ENCODE results near the gene FAM170B. TPM values are rescaled to one million over a fixed set of nuclear protein-coding genes. Genes with fewer than 3 reads are reported as not detected.

Gene FAM170B
- total and polyA plus RNA-seq, 9 of the 15 experiments (the other 6 are each of a cell fraction or from before 2014, with no cell fraction given), result 0.11 to 0.21 TPM; not detected in 7

GRCh38 chr10:49178489-49179471 lies 45.0 kb upstream of the FAM170B start (continued):
- TF ChIP-seq IRF1 (CRISPR knock-in tag; IDR thresholded peaks at IDR 0.05; ENCODE audit: borderline replicate concordance) (no peak), KDM1A (IDR thresholded peaks at IDR 0.05) (peak; percentile 78 to 80), NCOA4 (IDR thresholded peaks at IDR 0.05; ENCODE audit: partially characterized antibody) (no peak), GATAD2A (IDR thresholded peaks at IDR 0.05) (no peak), NFRKB (IDR thresholded peaks at IDR 0.05; ENCODE audit: low read depth) (peak; percentile 17; the same call in 1 of the 2 replicates), FOSL1 (tag; conservative IDR thresholded peaks at IDR 0.05) (no peak), FIP1L1 (IDR thresholded peaks at IDR 0.05; ENCODE audit: low read depth, low read length, poor library complexity, severe bottlenecking) (no peak), HMG20B (CRISPR knock-in tag; IDR thresholded peaks at IDR 0.05) (no peak), SNRNP70 (optimal IDR thresholded peaks at IDR 0.05; ENCODE audit: low read depth, low read length) (no peak), CXXC5 (CRISPR knock-in tag; IDR thresholded peaks at IDR 0.05) (no peak), CBX8 (IDR thresholded peaks at IDR 0.05; ENCODE audit: borderline replicate concordance, extremely low read depth, low read depth, low read length, poor library complexity, severe bottlenecking) (no peak), THRAP3 (IDR thresholded peaks at IDR 0.05; ENCODE audit: borderline replicate concordance) (no peak), KDM5B (IDR thresholded peaks at IDR 0.05; ENCODE audit: insufficient replicate concordance, low read depth, low read length) (no peak), SAFB (IDR thresholded peaks at IDR 0.05; ENCODE audit: borderline replicate concordance, low read depth, low read length) (no peak), ZBTB1 (CRISPR knock-in tag; IDR thresholded peaks at IDR 0.05; ENCODE audit: borderline replicate concordance, low read depth) (no peak), ZSCAN29 (IDR thresholded peaks at IDR 0.05) (no peak), SMARCA4 (IDR thresholded peaks at IDR 0.05) (no peak)
- TF ChIP-seq, protein P1, sequence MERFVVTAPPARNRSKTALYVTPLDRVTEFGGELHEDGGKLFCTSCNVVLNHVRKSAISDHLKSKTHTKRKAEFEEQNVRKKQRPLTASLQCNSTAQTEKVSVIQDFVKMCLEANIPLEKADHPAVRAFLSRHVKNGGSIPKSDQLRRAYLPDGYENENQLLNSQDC (CRISPR knock-in tag; IDR thresholded peaks at IDR 0.05), result no peak
- TF ChIP-seq, protein P2, sequence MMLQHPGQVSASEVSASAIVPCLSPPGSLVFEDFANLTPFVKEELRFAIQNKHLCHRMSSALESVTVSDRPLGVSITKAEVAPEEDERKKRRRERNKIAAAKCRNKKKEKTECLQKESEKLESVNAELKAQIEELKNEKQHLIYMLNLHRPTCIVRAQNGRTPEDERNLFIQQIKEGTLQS (IDR thresholded peaks at IDR 0.05), result no peak
- TF ChIP-seq, protein P2 (CRISPR knock-in tag; conservative IDR thresholded peaks at IDR 0.05), result no peak
- TF ChIP-seq, protein P3, sequence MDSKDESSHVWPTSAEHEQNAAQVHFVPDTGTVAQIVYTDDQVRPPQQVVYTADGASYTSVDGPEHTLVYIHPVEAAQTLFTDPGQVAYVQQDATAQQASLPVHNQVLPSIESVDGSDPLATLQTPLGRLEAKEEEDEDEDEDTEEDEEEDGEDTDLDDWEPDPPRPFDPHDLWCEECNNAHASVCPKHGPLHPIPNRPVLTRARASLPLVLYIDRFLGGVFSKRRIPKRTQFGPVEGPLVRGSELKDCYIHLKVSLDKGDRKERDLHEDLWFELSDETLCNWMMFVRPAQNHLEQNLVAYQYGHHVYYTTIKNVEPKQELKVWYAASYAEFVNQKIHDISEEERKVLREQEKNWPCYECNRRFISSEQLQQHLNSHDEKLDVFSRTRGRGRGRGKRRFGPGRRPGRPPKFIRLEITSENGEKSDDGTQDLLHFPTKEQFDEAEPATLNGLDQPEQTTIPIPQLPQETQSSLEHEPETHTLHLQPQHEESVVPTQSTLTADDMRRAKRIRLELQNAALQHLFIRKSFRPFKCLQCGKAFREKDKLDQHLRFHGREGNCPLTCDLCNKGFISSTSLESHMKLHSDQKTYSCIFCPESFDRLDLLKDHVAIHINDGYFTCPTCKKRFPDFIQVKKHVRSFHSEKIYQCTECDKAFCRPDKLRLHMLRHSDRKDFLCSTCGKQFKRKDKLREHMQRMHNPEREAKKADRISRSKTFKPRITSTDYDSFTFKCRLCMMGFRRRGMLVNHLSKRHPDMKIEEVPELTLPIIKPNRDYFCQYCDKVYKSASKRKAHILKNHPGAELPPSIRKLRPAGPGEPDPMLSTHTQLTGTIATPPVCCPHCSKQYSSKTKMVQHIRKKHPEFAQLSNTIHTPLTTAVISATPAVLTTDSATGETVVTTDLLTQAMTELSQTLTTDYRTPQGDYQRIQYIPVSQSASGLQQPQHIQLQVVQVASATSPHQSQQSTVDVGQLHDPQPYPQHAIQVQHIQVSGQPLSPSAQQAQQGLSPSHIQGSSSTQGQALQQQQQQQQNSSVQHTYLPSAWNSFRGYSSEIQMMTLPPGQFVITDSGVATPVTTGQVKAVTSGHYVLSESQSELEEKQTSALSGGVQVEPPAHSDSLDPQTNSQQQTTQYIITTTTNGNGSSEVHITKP (IDR thresholded peaks at IDR 0.05; ENCODE audit: partially characterized antibody), result no peak
- TF ChIP-seq, protein P4, sequence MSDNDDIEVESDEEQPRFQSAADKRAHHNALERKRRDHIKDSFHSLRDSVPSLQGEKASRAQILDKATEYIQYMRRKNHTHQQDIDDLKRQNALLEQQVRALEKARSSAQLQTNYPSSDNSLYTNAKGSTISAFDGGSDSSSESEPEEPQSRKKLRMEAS (CRISPR knock-in tag; IDR thresholded peaks at IDR 0.05), result no peak

Measured in K562 (cell line).